GM19025 (cell line): ENCODE measurements around the gene LRP1B.
"Not testable (repeated sequence)": the region's sequence is repeated elsewhere in the genome, so short reads cannot be mapped to it uniquely, and the experiment has no call there.

Experiments
- ATAC-seq: cut with Tn5 transposase; IDR thresholded peaks from one replicate; pipeline ENCODE4 v1.9.1; 2021; ENCODE audit warnings: mild to moderate bottlenecking, low read depth, moderate library complexity; ENCODE audit not compliant: unreplicated experiment

Gene LRP1B

DNA sequence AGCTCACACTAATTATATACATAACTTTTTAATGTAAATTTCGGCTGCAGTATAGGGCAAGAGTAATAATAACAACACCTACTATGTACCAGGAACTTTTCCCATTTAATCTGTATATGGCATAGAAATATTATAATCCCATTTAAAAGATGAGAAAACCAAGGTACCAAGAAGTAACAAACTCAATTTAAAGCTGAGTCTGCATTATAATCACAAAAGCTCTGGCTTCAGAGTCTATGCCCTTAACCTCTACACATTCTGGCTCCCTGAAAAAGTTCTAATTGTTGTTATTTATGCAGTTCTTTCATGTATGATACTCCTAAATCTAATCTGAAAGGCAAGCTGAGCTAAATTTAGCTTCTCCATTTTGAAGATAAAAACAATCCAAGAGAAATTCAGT, 1675.5 kb downstream of the LRP1B start:
- ATAC-seq: no peak

DNA sequence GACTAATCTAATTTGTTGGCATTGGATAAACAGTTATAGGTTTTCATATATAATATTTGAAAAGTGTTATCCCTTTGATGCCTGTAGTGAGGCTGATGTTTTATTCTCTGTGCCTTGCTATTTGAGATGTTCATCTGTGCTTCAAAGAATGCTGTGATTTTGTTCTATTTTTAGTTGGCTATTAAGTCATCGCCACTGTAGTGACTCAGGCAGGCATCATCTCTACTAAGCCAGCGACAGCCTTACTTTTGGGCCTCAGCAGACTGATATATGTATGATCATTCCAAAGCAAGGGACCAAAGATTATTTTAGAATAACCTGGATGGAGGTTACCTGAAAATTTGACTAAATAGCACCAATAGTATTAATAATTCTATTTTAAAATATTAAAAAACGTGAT, 1676.1 kb downstream of the LRP1B start:
- no peak for ATAC-seq

DNA sequence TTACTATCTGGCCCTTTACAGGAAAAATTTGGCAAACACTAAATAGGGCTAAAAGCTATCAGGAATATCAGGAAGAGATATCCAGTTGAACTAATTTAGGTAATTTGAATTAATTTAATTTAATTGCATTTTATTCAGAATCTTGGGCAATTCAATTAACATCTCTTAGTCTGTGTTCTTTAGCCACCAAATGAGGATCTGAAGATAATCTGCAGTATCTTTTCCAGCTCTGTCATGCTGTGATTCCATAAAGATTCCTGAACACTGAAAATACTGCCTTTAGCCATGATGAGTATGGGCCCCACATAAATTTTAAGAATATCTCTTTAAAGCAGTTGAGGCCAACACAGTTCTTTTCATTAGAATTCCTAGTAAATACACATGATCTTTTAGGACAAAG, 1679.5 kb downstream of the LRP1B start:
- ATAC-seq: no peak

DNA sequence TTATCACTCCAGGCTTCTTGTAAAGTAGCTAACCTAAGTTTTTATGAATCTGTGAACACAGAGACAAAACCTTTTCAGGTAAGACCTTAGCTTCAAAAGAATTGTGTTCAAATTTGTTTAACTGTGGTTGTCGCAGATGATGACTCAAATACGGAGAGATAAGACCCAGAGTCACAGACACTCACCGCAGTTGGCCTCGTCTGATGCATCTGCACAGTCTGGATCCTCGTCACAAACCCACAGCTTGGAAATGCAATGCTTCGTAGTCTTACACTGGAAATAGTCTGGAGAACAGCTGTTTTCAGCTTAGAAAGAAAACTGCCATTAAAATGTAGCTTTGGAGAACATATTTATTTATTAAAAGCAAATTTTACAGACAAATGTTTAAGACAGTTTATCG, 1688.5 kb downstream of the LRP1B start:
- ATAC-seq: no peak

DNA sequence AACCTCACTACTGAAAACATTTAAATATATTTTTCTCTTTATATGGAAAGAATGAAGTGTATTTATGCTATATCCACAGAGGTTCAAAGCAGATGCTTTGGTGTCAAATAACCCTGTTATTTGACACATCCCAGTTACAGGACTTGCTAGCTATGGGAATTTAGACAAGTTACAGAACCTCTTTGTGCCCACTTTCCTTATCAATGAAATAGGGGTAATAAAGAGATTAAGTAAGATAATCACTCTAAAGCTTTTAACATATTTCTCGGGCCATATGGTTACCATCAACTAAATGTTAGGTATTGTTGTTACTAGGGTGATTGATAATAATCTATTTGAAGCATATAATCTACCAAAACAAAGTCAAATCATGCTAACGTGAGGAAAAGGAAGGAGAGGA, 1690.0 kb downstream of the LRP1B start:
- ATAC-seq: no peak

DNA sequence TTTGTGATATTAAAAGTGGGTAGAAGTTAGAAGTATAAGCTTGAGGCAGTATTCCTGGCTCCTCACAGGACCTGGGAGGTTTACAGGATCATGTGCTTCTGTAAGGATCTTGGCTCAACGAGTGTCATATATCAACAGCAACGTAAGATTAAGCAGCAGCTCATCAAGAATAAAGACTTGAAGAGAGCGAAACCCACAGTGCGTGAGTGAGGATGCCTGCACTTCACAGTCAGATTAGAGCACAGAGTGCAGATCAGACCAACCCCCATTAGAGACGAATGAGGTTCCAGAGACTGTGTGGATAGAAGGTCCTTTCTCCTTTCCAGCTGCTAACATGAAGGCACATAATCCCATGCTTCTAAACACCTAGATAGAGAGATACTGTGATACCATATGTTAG, 1693.9 kb downstream of the LRP1B start:
- no peak for ATAC-seq

DNA sequence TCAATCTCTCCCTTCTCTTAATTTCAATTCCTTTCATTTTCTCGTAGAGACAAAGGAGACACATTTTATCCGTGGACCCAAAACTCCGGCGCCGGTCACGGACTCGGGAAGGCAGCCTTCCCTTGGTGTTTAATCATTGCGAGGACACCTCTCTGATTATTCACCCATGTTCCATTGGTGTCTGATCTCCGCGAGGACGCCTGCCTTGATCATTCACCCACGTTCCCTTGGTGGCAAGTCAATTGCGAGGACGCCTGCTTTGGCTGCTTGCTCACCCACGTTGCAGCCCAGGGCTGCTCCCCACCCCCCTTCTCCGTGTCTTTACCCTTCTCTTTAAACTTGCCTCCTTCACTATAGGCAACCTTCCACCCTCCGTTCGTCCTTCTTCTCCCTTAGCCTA, 1703.8 kb downstream of the LRP1B start:
- not testable (repeated sequence) for ATAC-seq

DNA sequence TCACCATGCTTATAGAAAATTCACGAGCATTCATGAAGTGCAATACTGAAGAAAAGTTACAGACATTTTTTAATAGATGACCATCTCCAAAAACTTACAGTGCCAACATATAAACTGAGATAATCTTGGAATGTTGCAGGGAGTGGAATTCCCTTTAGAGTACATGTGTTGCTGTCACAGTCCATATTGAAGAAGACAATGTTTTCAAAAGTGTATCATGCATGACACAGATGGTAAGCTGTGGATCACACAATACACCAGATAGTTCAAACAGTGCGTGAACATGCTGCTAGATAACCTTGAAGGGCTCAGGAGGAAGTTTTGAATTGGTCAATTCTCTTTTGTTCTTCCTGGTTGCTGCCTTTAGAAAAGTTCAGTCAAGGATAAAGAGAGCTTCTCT, 1706.3 kb downstream of the LRP1B start:
- no peak for ATAC-seq

DNA sequence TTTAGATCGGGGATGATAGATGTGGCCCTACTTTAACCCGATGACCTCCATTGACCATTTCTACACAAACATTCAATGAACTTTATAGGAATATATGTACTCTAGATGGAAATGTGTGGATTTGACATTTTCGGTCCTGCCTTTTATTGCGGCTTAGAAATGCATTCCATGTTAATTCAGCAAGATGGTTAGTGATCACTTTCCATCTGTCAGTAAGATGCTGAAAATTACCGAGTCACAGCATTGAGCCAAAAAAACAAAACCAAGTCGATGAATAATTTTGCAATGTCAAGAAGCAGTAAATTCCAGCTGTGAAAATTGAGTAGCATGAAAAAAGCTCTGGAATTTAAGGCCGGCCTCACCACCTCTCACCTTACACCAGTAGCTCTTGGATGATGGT, 1708.1 kb downstream of the LRP1B start:
- ATAC-seq: no peak

DNA sequence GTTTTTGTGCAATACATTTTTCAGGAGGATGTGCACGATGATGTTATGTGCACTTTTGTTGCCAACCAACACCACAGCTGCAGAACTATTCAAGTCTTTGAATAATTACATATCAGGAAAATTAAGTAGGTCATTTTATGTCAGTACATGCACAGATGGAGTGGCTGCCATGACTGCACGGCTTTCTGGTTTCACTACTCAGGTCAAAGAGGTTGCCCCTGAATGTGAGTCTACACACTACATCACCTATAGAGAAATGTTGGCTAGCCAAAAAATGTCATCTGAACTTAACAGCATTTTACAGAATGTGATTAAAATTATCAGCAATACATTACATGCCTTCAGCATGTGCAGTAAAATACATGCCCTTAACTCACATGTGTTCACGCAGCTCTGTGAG, 1713.3 kb downstream of the LRP1B start:
- no peak for ATAC-seq

DNA sequence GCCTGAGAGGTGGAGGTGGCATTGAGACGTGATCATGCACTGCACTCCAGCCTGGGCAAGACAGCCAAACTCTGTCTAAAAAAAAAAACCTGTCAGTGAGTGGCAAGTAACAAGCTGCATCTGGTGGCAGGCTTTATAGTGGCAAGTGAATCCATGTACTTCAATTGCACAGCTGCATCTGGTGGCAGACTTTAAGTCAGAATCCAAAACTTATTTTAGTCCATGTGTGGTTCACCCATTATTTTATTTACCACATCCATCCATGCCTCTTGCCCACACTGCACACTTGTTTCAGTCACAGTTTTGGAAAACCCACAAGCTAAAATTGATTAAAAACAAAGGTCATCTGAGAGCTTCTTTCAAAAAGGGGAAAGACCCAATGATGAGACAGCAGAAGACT, 1714.2 kb downstream of the LRP1B start:
- ATAC-seq: no peak

DNA sequence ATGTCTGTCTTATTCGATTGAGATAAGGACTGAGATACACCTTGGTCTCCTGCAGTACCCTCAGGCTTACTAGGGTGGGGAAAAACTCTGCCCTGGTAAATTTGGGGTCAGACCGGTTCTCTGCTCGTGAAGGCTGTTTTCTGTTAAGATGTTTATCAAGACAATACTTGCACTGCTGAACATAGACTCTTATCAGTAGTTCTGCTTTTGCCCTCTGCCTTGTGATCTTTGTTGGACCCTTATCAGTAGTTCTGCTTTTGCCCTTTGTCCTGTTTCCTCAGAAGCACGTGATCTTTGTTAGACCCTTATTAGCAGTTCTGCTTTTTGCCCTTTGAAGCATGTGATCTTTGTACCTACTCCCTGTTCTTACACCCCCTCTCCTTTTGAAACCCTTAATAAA, 1715.8 kb downstream of the LRP1B start:
- ATAC-seq: not testable (repeated sequence)

DNA sequence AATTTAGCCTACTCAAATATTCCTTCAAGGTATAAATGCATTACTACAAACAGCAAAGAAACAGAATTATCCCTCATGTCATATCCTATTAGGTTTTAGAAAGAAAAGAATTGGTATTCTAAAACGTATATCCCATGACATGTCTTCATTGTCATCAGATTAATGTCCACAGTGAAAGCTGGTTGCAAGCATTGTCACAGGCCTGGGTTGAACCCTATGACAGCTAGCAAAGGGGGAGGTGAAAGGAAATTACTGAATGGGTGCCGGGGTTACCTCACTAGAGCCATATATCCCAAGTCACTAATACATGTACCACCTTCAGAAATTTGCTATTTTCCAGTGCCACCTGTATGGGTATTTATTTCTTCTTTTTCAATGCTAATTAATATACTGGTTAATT, 1720.1 kb downstream of the LRP1B start:
- no peak for ATAC-seq

DNA sequence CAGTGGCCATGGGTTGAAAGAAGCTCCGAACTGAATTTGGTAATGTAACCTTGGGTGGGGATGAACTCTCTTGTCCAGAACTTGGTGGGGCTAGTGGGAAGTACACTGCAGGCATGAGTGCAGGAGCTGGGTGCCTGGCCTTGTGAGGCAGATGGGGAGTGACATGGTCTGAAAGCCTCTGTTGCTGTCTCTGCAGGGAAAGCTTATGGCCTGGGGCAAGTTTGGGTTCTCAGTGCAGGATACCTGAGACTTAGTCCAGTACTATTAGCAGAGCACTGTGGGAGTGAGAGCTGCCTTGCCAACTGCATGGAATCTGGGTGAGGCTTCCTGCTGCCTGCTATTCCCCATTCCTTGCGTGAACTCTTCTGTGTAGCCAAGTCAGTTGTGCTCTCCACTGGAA, 1729.8 kb downstream of the LRP1B start:
- ATAC-seq: no peak

DNA sequence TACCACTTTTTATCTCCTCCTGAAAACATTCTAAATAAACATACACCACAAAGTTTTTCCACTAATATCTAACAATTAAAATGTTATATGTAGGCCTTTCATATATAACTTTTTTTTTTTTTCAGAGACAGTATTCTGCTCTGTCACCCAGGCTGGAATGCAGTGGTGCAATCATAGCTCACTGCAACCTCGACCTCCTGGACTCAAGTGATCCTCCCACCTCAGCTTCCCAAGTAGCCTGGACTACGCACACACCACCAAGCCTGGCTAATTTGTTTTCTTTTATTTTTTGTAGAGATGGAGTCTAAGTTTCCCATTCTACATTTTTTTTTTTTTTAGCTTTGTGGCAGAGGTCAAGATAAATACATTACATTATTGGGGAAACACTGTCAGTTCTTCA, 1738.0 kb downstream of the LRP1B start:
- ATAC-seq: no peak

DNA sequence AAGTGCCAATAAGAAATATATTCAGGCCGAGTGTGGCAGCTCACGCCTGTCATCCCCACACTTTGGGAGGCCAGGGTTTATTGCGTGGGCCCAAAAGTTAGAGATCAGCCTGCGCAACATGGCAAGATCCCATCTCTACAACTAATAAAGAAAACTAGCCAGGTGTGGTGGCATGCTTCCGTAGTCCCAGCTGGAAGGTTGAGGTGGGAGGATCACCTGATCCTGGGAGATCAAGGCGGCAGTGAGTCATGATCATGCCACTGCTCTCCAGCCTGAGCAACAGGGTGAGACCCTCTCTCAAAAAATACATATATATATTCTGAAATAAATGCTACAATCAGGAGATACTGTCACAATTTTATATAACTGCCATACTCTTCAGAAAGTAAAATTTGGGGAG, 1745.9 kb downstream of the LRP1B start:
- no peak for ATAC-seq

DNA sequence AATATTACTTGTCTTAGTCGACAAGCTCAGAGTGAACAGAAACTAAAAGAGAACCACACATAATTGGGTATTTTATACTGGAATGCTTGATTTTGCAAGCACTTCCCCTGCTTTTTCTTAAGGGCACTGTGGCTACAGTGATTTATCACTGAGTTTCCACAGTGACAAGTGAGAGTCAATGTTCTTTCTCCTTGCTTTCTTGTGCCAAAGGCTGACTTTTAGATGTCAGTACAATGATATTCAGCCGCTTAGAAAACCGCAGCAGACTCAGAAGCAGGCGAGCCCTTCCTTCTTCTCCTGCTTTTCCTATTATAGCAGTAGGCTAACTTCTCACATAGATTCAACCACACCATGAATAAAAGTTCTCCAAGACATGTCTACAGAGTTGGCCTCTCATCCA, 1747.0 kb downstream of the LRP1B start:
- ATAC-seq: no peak

DNA sequence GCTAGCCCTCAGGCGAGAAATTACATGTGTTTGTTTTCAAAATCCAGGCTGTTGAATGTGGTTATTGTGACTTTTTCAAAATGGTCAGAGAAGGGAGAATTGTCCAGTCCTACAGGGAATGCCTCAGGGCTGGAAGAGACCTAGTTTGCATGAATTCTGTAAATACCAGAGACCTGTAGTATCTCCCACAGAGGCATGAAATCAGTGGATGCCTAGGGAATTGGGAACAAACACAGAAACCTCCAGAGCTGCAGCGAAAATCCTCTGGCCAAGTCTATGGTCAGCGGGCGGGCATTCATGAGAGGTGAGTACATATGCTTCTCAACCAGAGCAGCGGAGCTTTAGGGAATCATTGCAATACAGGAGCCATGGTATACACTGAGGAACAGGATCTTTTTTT, 1754.1 kb downstream of the LRP1B start:
- ATAC-seq: no peak

DNA sequence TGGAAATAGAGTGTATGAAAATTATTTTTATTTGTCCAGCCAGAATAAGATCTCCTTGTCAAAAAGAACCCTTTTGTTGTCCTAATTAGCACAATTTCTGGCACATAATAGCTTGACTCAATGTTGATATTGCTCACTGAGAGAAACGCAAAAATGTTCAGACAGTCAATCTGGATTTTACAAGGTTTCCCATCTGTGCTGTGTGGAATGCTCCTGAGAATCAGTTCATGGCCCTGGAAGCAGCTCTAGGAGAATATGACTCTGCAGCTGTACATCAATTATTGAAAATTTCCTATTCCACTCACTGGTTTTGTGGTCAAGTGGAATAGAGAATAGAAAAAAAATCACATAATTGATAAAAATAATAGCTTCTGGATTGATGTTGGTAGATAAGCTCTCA, 1767.7 kb downstream of the LRP1B start:
- ATAC-seq: no peak

DNA sequence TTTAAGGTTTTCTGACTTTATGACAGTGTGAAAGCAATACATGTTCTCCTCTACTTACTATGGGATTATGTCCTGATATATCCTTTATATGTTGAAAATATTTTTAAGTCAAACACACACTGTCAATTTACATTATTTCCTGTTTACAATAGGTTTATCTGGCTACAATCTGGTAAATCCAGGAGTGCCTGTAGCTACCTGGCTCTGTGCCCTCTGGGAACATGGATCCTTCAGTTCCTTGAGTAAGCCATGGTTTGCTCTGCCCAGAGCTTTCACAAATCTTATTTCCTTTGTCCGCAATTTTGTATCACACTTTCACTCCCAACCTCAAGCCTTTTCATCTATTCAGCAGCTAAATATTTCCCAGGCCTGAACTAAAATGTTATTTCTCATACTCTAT, 1768.5 kb downstream of the LRP1B start:
- no peak for ATAC-seq

DNA sequence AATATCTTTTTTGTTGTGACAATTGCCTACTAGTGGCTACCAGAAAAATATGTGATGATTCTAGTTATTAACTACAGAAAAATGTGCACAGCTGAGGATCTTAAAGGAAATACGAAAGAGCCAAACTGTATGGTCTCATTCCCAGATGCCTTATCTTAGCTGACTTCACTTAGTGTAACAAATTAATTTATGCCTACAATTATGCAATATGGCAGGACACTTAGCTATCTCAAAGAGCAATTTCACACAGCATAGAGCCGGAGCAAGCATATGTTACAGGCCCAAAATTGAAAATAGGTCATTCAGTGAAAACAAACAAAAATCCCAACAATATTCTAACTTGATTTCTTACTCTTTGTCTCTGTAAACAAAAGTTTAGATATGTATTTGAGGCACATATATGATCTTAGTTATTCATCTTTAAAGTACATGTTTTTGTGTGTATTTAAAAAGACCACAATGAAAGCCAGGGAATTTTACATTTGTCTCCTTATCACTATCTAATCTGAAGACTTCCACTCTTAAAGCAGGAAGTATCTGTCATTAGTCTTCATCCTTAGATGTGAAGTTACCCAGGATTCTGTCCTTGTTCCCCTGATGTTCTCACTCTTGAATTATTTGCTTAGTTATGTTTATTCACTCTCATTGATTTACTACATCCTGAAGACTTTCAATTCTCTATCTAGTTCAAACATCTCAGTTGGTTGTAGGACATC, 1771.6 kb downstream of the LRP1B start:
- no peak for ATAC-seq

DNA sequence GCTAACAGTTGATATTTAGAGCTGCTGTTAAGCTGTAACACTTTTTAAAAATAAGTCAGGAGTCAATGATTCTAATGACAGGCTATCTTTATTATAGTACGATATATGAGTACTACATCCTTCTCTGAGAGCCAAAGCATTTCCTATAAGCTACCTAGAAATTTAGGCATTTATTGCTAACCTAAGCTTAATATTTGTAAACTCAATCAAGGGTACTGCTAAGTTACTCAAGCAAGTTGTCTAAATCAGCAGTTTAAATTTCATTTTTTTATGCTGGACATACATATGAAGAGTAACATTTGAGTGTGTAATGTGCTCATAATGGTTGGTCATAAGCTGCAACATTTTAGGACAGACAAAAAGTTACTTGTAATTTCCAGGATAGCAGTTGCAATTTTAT, 1774.1 kb downstream of the LRP1B start:
- no peak for ATAC-seq

DNA sequence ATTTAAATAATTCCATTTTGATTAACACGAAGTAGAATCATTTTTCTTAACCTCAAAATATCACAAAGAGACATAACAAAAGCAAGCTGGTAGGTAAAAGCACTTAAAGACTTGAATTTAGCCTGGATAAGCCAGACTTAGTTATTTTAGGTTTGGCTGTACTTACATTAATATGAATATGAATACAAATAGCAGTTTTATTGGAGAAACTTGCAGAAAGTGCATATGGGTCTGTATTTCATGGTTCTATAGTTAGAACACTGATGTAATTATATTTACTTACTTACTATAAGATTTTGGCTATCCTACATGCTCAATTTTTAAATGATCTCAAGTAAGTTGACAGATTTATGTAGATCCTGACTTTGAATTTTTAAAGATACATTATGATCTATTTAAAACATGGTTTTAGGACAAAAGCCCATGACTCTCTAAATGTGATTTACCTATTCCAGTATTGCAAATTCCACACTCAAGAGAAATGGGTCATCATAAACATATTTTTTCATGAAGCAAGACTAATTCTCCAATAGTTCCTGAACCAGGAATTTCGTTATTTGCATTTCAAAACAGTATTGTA, 1775.2 kb downstream of the LRP1B start:
- no peak for ATAC-seq
